Tibial nerve (tissue), 4 donors: Measurements from ENCODE around the gene PPP1R3G. TPM values are rescaled to one million over a fixed set of nuclear protein-coding genes. Genes with fewer than 3 reads are reported as not detected.

Source experiments
- DNase-seq, 2 donors: peaks; one replicate each; pipeline ENCODE4 v3.0.0-alpha.2; 2019; ENCODE audit warnings: low spot score in 2 of 2
- H3K27ac ChIP-seq, 4 donors: fragments of 200-600 bp; sonication (generic) in 3 of 4; one replicate each; pipeline ENCODE4 v1.5.1; 2017 to 2019; ENCODE audit warnings: mild to moderate bottlenecking in 1 of 4
- H3K27me3 ChIP-seq, 2 donors: fragments of 200-600 bp; sonication (generic) in 1 of 2; one replicate each; pipeline versions ENCODE4 v1.5.1 to v1.6.0; 2017 to 2019
- H3K36me3 ChIP-seq, 3 donors: fragments of 200-600 bp; sonication (generic); one replicate each; pipeline ENCODE4 v1.5.1; 2018 to 2019
- H3K4me1 ChIP-seq, 4 donors: fragments of 200-600 bp; sonication (generic) in 3 of 4; one replicate each; pipeline ENCODE4 v1.5.1; 2017 to 2019
- H3K4me3 ChIP-seq, 4 donors: fragments of 200-600 bp; sonication (generic) in 3 of 4; one replicate each; pipeline ENCODE4 v1.5.1; 2017 to 2019; ENCODE audit warnings: mild to moderate bottlenecking in 1 of 4, moderate library complexity in 1 of 4
- H3K9me3 ChIP-seq, 4 donors: fragments of 200-600 bp; sonication (generic) in 3 of 4; one replicate each; pipeline ENCODE4 v1.5.1; 2017 to 2019
- EP300 ChIP-seq, 2 donors: sonication (generic); formaldehyde crosslinking; IDR thresholded peaks; one replicate each; pipeline ENCODE4 v1.6.1; 2017; ENCODE audit warnings: antibody characterized with exemption in 2 of 2, mild to moderate bottlenecking in 1 of 2
- POLR2A ChIP-seq, 2 donors: fragments of 450-650 bp; IDR thresholded peaks; one replicate each; pipeline ENCODE4 v1.6.1; 2017; ENCODE audit warnings: antibody characterized with exemption in 2 of 2, mild to moderate bottlenecking in 2 of 2, moderate library complexity in 2 of 2
- WGBS, 2 donors: methylation state at CpG; one replicate each; pipeline ENCODE4 v1.1.5; 2018; 5-methylcytosine and 5-hydroxymethylcytosine counted together
- total RNA-seq, 4 donors: library from RNA; depleted of rRNA; stranded (reverse); fragments of >200 nt; gene quantifications; one replicate each; pipeline ENCODE4 v1.1.0, GENCODE V29; 2016
- TF ChIP-seq, protein P1 (sequence below), 5 experiments: fragments of 200-600 bp in 3 of 5; fragments of 450-650 bp in 2 of 5; sonication (generic) in 3 of 5; IDR thresholded peaks; one replicate each; pipeline ENCODE4 v1.5.1; 2016 to 2019; ENCODE audit warnings: antibody characterized with exemption in 5 of 5, mild to moderate bottlenecking in 3 of 5, moderate library complexity in 2 of 5

The PPP1R3G gene
- total RNA-seq, 4 donors from 2014 or later = 1.3 to 5.1 (median 2.1) TPM

DNA sequence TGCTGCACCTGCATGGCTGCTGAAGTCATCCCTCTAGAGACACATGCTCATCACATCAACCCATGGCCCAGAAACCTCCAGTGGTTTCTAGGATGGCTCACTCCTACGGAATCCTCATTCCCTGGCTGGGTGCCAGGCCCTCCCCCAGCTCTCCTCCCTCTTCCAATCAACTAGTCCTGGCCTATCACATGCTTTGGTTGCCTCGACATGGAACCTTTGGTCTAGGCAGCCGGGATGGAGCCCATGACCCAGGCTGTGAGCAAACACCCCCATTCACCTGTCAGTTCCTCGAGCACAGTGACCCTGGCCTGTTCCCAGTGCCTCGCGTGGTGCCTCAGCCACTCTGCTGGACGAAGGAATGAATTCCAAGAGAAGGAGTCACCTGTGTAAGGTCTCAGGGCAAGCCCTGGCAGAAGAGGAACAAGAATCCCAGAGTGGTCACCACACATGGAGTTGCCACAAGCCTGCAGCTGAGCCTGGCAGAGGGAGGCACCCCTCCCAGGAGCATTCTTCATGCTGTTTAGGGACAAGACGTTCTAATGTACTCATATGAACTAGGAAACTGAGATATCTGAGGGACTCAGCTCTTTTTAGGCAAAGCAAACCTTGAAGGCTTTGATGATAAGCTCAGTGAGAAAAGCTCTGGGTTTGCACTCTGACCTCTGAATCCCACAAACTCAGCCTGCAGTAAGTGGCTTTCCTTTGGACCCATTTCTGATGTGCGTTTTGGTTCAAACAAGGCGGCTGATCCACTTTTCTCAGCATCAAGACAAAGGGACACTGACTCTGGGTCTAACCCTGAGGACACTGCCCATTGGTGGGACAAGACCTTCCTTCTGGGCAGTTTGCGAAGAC, 40.2 kb downstream of the PPP1R3G start:
- 79 to 88% methylated on average over 11 of the region's 11 CpGs for WGBS, 2 donors
- no peak for DNase-seq

DNA sequence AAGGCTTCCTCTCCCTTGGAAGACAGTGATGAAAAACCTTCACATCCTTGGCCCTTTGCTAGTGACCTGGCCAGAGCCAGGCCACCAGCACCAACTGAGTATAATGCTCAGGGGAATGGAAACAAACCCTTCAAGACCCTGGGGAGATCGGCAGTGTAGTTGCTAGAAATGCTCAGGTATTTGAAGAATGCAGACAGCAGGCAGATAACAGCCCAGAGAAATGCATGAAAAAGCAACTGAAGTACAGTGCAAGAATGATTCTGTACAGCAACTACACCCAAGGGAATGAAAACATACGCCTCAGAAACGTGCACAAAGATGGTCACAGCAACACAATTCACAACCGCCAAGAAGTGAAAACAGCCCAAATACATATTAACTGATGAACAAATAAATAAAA, 41.1 kb downstream of the PPP1R3G start:
- Histone ChIP-seq H3K27me3 (no peaks in the 10 kb centered on the region), H3K4me1 (no peaks in the 10 kb centered on the region), H3K4me3 (no peak overlapping the region), H3K36me3 (no peaks in the 10 kb centered on the region), H3K9me3 (no peaks in the 10 kb centered on the region), H3K27ac (no peak overlapping the region)
- TF ChIP-seq, protein P1, sequence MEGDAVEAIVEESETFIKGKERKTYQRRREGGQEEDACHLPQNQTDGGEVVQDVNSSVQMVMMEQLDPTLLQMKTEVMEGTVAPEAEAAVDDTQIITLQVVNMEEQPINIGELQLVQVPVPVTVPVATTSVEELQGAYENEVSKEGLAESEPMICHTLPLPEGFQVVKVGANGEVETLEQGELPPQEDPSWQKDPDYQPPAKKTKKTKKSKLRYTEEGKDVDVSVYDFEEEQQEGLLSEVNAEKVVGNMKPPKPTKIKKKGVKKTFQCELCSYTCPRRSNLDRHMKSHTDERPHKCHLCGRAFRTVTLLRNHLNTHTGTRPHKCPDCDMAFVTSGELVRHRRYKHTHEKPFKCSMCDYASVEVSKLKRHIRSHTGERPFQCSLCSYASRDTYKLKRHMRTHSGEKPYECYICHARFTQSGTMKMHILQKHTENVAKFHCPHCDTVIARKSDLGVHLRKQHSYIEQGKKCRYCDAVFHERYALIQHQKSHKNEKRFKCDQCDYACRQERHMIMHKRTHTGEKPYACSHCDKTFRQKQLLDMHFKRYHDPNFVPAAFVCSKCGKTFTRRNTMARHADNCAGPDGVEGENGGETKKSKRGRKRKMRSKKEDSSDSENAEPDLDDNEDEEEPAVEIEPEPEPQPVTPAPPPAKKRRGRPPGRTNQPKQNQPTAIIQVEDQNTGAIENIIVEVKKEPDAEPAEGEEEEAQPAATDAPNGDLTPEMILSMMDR (IDR thresholded peaks at IDR 0.05) = no peak
- no peak for TF ChIP-seq EP300 (IDR thresholded peaks at IDR 0.05)
- TF ChIP-seq POLR2A (IDR thresholded peaks at IDR 0.05) = no peak
- DNase-seq = no peak
- 49 to 55% methylated on average over 3 of the region's 4 CpGs for WGBS, 2 donors

More for the DNA sequence above, 40.2 kb downstream of the PPP1R3G start:
- Histone ChIP-seq H3K9me3 (no peaks in the 10 kb centered on the region), H3K27ac (no peak overlapping the region), H3K27me3 (no peaks in the 10 kb centered on the region), H3K4me3 (no peak overlapping the region), H3K4me1 (no peaks in the 10 kb centered on the region), H3K36me3 (no peaks in the 10 kb centered on the region)
- TF ChIP-seq, protein P1 (IDR thresholded peaks at IDR 0.05) = no peak
- TF ChIP-seq POLR2A (IDR thresholded peaks at IDR 0.05) (no peak), EP300 (IDR thresholded peaks at IDR 0.05) (no peak)

GRCh38 chr6:5127106-5127687, 42.1 kb downstream of the PPP1R3G start:
- no peak overlapping the region for H3K4me3 ChIP-seq
- no peaks in the 10 kb centered on the region for H3K36me3 ChIP-seq
- no peak overlapping the region for H3K27ac ChIP-seq
- H3K9me3 ChIP-seq = no peaks in the 10 kb centered on the region
- TF ChIP-seq EP300 (IDR thresholded peaks at IDR 0.05) (no peak), POLR2A (IDR thresholded peaks at IDR 0.05) (no peak)
- TF ChIP-seq, protein P1 (IDR thresholded peaks at IDR 0.05) = no peak
- 83 to 94% methylated on average over 8 of the region's 8 CpGs for WGBS, 2 donors
- peaks cover 0 to 10% (median under 1%) of the 10 kb centered on the region in 4 donors for H3K4me1 ChIP-seq
- no peaks in the 10 kb centered on the region for H3K27me3 ChIP-seq
- no peak for DNase-seq

DNA sequence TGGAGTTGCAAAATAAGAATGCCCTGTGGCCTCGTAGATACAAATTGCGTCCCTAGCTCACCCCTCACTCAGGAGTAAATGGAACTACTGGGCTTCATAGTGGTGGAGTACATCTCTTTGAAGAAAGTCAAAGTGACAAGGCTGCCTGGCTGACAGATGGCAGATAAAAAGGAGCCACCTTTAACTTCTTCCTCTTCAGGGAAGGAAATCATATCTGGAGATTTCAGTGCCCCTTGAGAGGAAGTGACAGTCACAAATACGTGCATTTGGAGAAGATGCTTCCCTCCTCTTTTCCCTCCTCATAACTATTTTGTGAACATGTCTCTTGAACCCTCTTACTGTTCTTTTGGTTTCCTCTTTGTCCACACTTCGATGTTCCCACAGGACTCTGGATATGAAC, 43.2 kb downstream of the PPP1R3G start:
- H3K4me3 ChIP-seq = no peak overlapping the region
- no peak overlapping the region for H3K27ac ChIP-seq
- WGBS, 2 donors = 74 to 90% methylated on average over 4 of the region's 4 CpGs
- H3K36me3 ChIP-seq = no peaks in the 10 kb centered on the region
- no peak for TF ChIP-seq POLR2A (IDR thresholded peaks at IDR 0.05)
- TF ChIP-seq EP300 (IDR thresholded peaks at IDR 0.05) = no peak
- TF ChIP-seq, protein P1 (IDR thresholded peaks at IDR 0.05) = no peak
- no peaks in the 10 kb centered on the region for H3K27me3 ChIP-seq
- DNase-seq = no peak
- no peaks in the 10 kb centered on the region for H3K9me3 ChIP-seq
- peaks cover 0 to 19% (median 3%) of the 10 kb centered on the region in 4 donors for H3K4me1 ChIP-seq
